DND-41 (cell line): Measurements from ENCODE around the gene PFN1.

Source experiments
- ATAC-seq: fragments of 200-7000 bp; cut with Tn5 transposase; 3 replicates; pipeline ENCODE4 v1.9.1; 2021; ENCODE audit warnings: low read depth; ENCODE audit not compliant: insufficient read depth
- DNase-seq: peaks from one replicate; pipeline ENCODE4 v3.0.0-alpha.2; 2020
- H2AFZ ChIP-seq: 2 replicates; pipeline ENCODE4 v1.6.0; 2012; ENCODE audit warnings: low read depth, low read length
- H3K27ac ChIP-seq: 2 replicates; pipeline ENCODE4 v1.5.1; 2012; ENCODE audit warnings: low read length, inconsistent platforms
- H3K27me3 ChIP-seq: fragments of 200-600 bp; sonication (generic); 2 replicates; pipeline ENCODE4 v1.6.0; 2012; ENCODE audit warnings: low read length, mild to moderate bottlenecking, inconsistent platforms; ENCODE audit not compliant: insufficient read depth, poor library complexity
- H3K36me3 ChIP-seq: 2 replicates; pipeline ENCODE4 v1.5.1; 2012; ENCODE audit warnings: low read length, inconsistent platforms; ENCODE audit not compliant: insufficient read depth
- H3K4me1 ChIP-seq: 2 replicates; pipeline ENCODE4 v1.5.1; 2012; ENCODE audit warnings: mild to moderate bottlenecking, low read length; ENCODE audit not compliant: insufficient read depth
- H3K4me2 ChIP-seq: 2 replicates; pipeline ENCODE4 v1.6.0; 2012; ENCODE audit warnings: mild to moderate bottlenecking, moderate library complexity, low read length, inconsistent platforms; ENCODE audit not compliant: insufficient read depth
- H3K4me3 ChIP-seq, 2 experiments: fragments of 200-600 bp in 1 of 2; shearing (Covaris generic) in 1 of 2; 2 replicates each; pipeline ENCODE4 v1.5.1; 2012 to 2016; ENCODE audit warnings: inconsistent platforms in 2 of 2, low read length in 2 of 2, mild to moderate bottlenecking in 2 of 2, low read depth in 1 of 2, moderate library complexity in 1 of 2
- H3K79me2 ChIP-seq: 2 replicates; pipeline ENCODE4 v1.6.0; 2012; ENCODE audit warnings: low read length, inconsistent platforms; ENCODE audit not compliant: insufficient read depth
- H3K9ac ChIP-seq: 2 replicates; pipeline ENCODE4 v1.6.0; 2012; ENCODE audit warnings: low read depth, mild to moderate bottlenecking, inconsistent platforms, low read length, moderate library complexity
- H3K9me3 ChIP-seq: 2 replicates; pipeline ENCODE4 v1.5.1; 2012; ENCODE audit warnings: low read length, moderate library complexity, mild to moderate bottlenecking, inconsistent platforms; ENCODE audit not compliant: insufficient read depth, severe bottlenecking
- H4K20me1 ChIP-seq: 2 replicates; pipeline ENCODE4 v1.6.0; 2012; ENCODE audit warnings: low read length; ENCODE audit not compliant: insufficient read depth
- CTCF ChIP-seq: IDR thresholded peaks from 2 replicates; pipeline ENCODE4 v1.5.1; 2012; ENCODE audit warnings: borderline replicate concordance, low read length, moderate library complexity, mild to moderate bottlenecking; ENCODE audit not compliant: poor library complexity, severe bottlenecking; ENCODE audit errors: extremely low read depth
- EZH2 ChIP-seq: IDR thresholded peaks from 3 replicates; pipeline ENCODE4 v1.6.1; 2012; ENCODE audit warnings: borderline replicate concordance, low read depth, mild to moderate bottlenecking, moderate library complexity, low read length, inconsistent platforms; ENCODE audit not compliant: severe bottlenecking

PFN1 gene

GRCh38 chr17:4966844-4967538 lies 18.7 kb upstream of the PFN1 start:
- Histone ChIP-seq H3K27ac (peak overlapping the region; percentile 92), H3K4me2 (peak overlapping the region; percentile 90), H3K27me3 (no peaks in the 10 kb centered on the region), H3K4me1 (peaks cover 32% of the 10 kb centered on the region), H3K4me3 (peak overlapping the region; percentile 48 to 87), H4K20me1 (no peaks in the 10 kb centered on the region), H2AFZ (peak overlapping the region; percentile 73), H3K9ac (peak overlapping the region; percentile 87), H3K36me3 (peaks cover 32% of the 10 kb centered on the region), H3K79me2 (peaks cover 39% of the 10 kb centered on the region), H3K9me3 (no peaks in the 10 kb centered on the region)
- no peak for TF ChIP-seq CTCF
- no peak for TF ChIP-seq EZH2
- DNase-seq (peak; percentile 99), ATAC-seq (peak; percentile 90)

- H3K9me3 ChIP-seq = no peaks in the 10 kb centered on the region
- H4K20me1 ChIP-seq = no peaks in the 10 kb centered on the region
- peaks cover 27% of the 10 kb centered on the region for H3K36me3 ChIP-seq
- no peak for DNase-seq
- H3K4me1 ChIP-seq = peaks cover 32% of the 10 kb centered on the region
- no peak overlapping the region for H3K9ac ChIP-seq
- no peak overlapping the region for H3K27ac ChIP-seq
- H3K4me3 ChIP-seq = no peak overlapping the region
- peaks cover 39% of the 10 kb centered on the region for H3K79me2 ChIP-seq
- H3K27me3 ChIP-seq = no peaks in the 10 kb centered on the region
- no peak overlapping the region for H2AFZ ChIP-seq
- no peak for ATAC-seq
- H3K4me2 ChIP-seq = peak overlapping the region; percentile 90; the same call in 1 of the 2 replicates
- TF ChIP-seq CTCF (no peak), EZH2 (no peak)
Observed at GRCh38 chr17:4965311-4965986, 17.1 kb upstream of the PFN1 start.

GRCh38 chr17:4960279-4960922 lies 12.1 kb upstream of the PFN1 start:
- no peak for ATAC-seq
- H3K4me2 ChIP-seq = no peak overlapping the region
- no peak for TF ChIP-seq EZH2
- no peak for TF ChIP-seq CTCF

More at GRCh38 chr17:4960279-4960922, 12.1 kb upstream of the PFN1 start:
- Histone ChIP-seq H3K36me3 (peaks cover 19% of the 10 kb centered on the region), H4K20me1 (no peaks in the 10 kb centered on the region), H3K27me3 (no peaks in the 10 kb centered on the region), H3K27ac (no peak overlapping the region), H3K4me1 (0 out of 2 replicates have a peak, but pooled peaks cover 1% of the 10 kb centered on the region), H3K79me2 (peaks cover 6% of the 10 kb centered on the region; the same call in 1 of the 2 replicates), H3K9me3 (no peaks in the 10 kb centered on the region), H3K4me3 (no peak overlapping the region), H3K9ac (no peak overlapping the region), H2AFZ (no peak overlapping the region)
- no peak for DNase-seq
